GM10266 (cell line): ENCODE data around the gene IGF2R.
"Not testable (repeated sequence)": the region's sequence is repeated elsewhere in the genome, so short reads cannot be mapped to it uniquely, and the experiment has no call there.

Experiments
- DNase-seq: peaks from one replicate; pipeline ENCODE4 v3.0.0; 2012; ENCODE audit errors: extremely low spot score
- CTCF ChIP-seq: IDR thresholded peaks from 2 replicates; pipeline ENCODE4 v1.5.1; 2012; ENCODE audit warnings: mild to moderate bottlenecking, low read depth; ENCODE audit not compliant: control insufficient read depth, insufficient read depth; ENCODE audit errors: missing control alignments

Gene IGF2R

DNA sequence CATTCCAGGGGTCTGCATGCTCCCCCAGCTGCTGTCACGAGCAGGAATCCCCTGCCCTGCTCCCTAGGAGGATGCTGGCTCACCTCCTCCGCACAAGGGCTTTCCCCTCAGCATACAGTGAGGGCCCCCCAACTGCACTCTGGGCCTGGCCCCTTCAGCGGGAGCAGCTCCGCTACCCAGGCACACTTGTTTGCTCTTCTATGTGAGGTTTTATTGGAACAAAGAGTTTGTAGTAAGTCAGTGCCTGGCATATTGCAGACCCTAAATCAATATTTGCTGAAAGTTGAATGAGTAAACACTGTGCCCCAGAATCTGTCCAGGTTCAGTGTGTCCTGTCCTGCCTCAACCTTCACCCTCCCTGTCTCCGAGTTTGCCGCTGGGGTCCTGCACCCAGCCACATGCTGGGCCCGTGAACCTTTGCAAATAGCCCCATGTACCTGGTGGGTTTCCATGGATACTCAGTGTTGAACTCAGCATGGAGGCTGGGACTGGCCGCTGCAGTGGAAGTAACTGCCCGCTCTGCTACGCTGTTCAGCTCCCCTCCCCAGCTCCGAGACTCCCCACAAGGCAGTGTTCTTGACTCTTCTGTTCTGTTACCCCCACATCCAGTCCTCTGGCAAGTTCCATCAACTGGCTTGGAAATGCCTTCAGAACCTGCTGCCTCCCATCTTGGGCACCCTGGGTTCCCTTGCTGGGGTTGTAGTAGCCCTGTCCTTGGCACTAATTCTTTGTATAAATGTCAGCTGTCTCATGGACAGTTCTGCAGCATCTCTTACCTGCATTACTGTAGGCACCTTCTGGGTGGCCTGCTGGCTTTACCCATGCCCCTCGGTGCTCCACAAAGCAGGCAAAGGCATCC, 168.5 kb downstream of the IGF2R start:
- no peak for DNase-seq
- TF ChIP-seq CTCF: no peak

DNA sequence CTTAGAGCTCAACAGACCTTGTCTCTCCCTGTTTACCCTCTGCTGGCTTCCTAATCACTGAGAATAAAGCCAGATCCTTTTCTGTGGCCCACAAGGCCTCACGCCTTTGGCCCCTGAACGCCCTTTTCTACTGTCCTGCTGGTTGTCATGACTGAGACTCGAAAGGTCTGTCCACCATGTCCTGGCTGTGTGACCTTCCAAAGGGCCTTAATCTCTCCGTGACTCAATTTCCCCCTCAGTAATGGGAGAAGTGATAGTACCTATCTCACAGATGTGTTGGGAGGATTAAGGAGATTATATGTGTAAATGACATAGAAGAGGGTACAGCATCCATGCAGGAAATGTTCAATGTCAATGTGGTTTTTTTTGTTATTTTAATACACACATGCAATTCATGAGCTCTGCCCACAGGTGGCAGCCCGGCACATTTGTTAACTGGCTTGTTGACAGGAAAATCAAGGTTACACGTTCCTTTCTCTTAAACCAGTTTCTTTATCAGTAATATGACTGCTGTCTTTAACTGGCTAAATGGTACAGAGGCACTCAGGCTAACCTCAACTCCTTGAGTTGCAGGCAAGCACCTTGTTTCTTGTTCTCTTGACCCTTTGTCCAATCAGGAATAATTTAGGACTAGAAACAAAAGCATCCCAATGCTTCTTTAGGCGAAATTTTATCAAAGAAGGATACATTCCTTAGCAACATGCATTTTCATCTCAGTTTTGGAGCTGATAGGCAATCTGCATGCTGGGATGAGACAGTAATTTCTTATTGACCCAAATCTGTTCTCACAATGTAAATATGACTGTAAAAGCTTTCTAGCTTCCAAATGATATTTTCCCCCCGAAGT, 169.3 kb downstream of the IGF2R start:
- DNase-seq: peak; percentile 68

GRCh38 chr6:160138839-160139419, 170.0 kb downstream of the IGF2R start:
- no peak for DNase-seq
- no peak for TF ChIP-seq CTCF

More for the DNA sequence above, 169.3 kb downstream of the IGF2R start:
- peak; percentile 75 for TF ChIP-seq CTCF

DNA sequence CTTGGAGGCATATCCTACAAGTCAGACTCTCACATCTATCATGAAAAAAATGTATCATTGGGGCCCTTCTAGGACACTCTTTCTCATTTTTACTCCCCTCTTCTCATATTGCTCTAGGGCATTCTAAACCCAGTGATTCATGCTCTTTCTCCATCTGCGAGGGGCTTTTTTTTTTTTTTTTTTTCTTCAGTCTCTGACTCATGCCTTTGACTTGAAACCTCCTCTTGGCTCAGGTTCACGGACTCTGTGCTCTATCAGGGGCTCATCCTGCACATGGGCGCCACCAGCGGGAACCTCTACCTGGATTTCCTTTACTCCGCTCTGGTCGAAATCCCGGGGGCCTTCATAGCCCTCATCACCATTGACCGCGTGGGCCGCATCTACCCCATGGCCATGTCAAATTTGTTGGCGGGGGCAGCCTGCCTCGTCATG, 170.6 kb downstream of the IGF2R start:
- TF ChIP-seq CTCF: no peak
- no peak for DNase-seq

DNA sequence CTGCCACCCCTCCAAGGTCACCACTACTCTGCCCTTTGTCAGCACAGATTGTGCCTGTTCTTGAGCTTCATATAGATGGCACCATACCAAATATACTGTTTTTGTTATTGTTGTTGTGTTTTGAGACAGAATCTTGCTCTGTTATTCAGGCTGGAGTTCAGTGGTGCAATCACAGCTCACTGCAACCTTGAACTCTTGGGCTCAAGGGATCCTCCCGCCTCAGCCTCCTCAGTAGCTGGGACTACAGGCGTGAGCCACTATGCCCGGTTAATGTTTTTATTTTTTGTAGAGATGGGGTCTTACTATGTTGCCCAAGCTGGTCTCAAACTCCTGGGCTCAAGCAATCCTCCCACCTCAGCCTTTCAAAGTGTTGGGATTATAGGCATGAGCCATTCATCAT, 171.6 kb downstream of the IGF2R start:
- DNase-seq: not testable (repeated sequence)

DNA sequence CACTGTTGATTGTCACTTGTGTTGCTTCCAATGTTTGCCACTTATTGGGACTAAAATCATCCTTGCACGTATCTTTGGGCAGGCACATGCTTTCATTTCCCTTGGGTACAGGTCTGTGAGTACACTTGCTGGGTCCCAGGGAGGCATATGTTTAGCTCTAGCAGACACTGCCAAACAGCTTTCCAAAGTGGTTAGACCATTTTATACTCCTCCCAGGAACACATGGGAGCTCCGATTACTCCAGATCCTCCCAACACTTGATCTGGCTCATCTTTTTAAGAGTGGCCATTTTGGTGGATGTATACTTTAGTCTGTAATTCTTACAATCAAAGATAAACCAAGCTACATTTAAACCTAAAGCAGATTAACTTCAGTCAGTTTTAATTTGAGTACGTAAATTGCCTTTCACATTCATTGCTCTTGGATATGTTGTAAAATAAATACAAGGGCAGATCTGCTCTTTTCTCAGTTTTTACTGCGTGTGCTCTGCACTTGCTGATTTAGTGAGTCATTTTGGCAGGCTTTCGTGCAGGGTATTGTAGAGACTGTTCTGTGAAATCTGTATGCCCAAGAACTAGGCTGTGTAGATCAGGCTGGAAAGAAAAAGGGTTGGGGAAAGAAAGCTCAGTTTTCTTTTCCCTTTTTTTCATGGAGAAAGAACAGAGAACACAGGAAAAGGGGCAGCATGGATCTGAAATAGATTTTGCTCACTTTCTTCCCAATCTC, 172.3 kb downstream of the IGF2R start:
- no peak for TF ChIP-seq CTCF
- no peak for DNase-seq

DNA sequence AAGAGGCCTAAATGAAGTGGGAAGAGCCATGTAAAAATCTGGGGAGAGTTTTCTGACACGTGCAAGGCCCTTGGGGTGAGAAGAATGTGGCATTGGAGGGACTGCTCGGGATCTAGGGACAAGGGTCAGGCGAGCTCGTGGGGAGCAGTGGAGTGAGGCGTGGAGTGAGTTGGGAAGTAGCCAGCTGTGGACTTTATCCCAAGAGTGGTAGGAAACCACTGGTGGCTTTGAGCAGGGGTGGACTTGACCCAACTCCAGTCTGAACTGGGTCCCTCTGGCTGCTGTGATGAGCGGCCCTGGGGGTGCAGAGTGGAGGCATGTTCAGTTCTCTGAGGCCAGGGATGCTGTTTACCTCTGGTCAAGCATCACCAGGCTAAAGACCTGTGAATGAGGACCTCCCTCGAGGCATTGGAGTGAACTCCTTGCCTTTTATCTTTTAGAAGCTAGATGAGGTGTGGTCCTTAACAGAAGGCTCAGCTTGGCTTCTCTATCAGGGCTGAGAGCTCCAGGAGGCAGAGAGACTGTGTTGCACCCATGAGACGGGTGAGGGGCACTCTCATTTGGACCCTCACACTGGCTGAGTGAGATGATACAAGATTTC, 173.3 kb downstream of the IGF2R start:
- no peak for DNase-seq
- TF ChIP-seq CTCF: no peak
